Right kidney (tissue), 1 donor: Measurements from ENCODE around the gene TMEM234.

Experiments used
- DNase-seq: peaks from one replicate; pipeline ENCODE4 v3.0.0-alpha.2; 2016

Gene TMEM234

GRCh38 chr1:32200226-32201010 lies 21.7 kb downstream of the TMEM234 start, which contains the start of gene CCDC28B:
CCDC28B (plus strand) TSS chr1:32200595; CDS start chr1:32201936, 1,341 bp downstream.
- peak; percentile 82 for DNase-seq

DNA sequence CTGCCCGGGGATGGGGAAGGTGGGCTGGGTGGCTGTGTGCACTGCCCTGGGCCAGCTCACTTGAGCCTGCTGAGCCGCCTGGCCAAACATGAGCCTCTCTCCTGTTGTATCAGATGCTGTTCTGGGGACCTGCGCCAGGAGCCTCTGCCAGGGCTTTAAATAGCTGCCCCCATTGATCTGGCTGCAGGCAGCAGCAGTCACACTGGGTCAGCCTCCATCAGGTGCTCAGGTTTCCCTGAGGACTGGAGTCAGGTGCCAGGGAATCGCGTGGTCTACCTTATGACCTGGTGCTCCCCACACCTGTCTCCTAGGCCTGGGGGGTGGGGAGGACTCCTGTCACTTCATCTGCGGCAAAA lies 22.5 kb downstream of the TMEM234 start:
- no peak for DNase-seq

- DNase-seq, result no peak
These were observed 23.0 kb downstream of the TMEM234 start for GRCh38 chr1:32199043-32199716.

DNA sequence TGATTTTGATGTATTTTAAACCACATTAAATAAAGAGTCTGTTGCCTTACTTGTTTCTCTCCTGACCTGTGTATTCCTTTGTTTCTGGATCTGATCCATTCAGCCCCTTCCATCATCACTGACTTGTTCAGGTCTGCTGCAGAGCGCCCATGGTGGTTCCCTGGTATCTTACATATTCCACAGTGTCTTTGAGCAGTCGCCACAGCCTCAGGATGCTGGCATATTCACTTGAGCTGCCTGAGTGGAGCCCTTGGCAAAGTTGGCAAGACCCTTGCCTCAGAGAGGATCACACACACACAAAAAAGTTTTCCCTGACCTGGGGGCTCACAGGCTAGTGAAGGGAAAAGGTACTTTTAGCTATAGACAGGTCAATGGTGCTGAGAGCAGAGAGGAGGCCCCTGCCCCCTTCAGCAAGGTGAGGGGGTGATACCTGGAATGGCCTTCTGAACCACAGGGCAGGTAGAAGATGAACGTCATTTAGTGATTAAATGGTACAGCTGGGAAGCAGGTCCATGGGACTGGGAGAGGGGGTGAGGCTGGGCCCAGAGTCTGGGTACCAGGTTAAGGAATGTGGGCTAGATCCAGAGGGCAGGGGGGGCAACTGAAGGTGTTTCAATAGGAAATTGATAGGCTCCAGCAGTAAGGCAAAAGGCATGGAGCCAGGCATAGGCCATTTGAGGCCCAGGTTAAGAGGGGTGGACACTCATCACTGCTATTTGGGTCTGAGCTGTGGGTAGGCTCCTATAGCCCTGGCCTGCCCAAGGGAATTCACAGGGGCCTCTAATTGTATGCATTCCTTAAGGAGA lies 23.7 kb downstream of the TMEM234 start:
- no peak for DNase-seq

DNA sequence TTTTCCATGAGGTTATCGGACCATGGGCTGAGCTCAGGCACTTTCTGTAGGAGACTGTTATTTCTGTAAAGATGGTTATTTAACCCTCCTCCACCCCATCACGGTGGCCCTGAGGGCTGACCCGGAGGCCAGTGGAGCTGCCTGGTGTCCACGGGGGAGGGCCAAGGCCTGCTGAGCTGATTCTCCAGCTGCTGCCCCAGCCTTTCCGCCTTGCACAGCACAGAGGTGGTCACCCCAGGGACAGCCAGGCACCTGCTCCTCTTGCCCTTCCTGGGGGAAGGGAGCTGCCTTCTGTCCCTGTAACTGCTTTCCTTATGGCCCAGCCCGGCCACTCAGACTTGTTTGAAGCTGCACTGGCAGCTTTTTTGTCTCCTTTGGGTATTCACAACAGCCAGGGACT lies 24.3 kb downstream of the TMEM234 start:
- DNase-seq, result no peak

GRCh38 chr1:32197074-32197473 lies 25.1 kb downstream of the TMEM234 start:
- DNase-seq, result no peak

DNA sequence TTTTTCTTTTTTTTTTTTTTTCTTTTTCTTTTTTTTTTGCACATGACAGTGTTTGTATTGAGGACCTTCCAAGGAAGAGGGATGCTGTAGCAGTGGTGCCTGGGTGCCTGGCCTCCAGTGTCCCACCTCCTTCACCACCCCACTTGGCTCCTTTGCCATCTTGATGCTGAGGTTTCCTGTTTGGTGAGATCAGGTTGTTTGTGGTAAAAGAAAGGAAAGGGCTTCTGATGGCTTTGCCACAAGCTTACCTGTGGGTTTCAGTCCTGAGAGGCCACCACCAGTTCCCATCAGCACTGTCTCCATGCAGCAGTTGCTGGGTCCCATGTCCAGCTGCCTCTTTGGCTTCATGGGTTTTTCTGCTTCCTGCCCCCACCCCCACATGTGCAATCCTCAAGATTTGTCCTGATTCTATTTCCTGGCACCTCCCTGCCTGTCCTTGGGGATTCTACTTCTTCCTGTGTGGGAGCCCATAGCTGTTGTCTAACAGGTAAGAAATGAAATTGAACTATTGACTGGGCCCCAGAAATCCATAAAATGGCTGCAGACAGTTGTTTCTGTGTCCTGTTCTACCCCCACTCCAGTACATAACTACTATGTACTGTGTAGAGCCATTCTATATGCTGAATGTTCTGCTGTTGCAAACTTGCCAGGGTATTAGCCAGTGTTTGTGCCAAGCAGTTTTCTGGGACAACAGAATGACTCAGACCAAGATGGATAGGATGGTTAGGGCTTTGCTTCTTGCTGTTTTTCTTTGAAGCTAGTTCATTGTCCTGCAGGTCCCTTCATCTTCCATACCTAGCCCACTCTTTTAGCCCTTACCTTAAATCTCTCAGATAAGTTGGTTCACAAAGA lies 26.0 kb downstream of the TMEM234 start:
- DNase-seq, result no peak

DNA sequence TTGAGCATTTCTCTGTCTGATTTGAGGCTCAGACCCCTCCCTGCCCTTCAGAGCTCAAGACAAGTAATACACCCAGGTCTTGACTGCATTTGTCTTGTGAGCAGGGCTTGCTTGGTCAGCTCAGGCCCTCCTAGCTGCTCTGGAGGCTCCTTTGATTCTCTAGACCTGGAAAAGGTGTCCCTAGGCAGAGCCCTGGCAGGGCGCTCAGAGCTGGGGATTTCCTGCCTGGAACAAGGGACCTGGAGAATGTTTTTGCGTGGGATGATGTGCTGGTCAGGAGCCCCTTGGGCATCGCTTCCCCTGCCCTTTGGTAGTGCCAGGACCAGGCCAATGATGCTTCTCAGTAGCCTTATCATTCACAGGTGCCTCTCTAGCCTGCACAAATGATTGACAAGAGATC lies 26.6 kb downstream of the TMEM234 start:
- DNase-seq, result no peak

DNA sequence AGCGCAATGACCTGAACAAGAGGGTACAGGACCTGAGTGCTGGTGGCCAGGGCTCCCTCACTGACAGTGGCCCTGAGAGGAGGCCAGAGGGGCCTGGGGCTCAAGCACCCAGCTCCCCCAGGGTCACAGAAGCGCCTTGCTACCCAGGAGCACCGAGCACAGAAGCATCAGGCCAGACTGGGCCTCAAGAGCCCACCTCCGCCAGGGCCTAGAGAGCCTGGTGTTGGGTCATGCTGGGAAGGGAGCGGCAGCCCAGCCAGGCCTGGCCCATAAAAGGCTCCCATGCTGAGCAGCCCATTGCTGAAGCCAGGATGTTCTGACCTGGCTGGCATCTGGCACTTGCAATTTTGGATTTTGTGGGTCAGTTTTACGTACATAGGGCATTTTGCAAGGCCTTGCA lies 27.2 kb downstream of the TMEM234 start:
- DNase-seq, result no peak

GRCh38 chr1:32192220-32192948 lies 29.8 kb downstream of the TMEM234 start:
- no peak for DNase-seq

DNA sequence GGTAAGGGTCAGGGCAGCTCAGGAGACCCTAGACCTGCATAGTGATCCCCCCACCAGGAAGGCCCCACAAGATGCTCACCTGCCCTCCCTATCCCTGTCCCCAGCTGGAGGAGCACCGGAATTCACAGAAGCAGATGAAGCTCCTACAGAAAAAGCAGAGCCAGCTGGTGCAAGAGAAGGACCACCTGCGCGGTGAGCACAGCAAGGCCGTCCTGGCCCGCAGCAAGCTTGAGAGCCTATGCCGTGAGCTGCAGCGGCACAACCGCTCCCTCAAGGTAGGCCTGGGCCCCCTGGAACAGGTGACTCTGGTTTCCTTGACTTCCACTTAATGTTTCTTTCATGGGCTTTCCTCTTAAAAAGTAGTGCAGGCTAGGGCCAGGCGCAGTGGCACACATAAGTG lies 34.3 kb downstream of the TMEM234 start:
- DNase-seq, result no peak

DNA sequence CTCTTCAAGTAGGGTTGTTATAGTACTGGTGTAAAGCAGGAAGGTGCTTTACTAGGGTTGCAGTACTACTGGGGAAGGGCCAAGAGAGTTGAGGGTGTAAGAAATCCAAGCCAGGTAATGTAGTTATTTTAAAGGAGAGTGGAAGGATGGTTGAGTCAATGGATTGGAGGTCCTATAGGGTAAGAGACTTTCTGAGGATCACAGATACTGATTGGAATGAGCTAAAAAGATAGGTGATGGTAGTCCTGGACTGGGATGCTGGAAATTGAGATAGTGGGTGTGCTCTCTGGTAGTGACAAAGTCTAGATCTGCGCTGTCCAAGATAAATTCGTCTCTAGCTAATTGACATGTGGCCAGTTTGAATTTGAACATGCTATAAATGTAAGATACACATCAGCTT lies 35.7 kb downstream of the TMEM234 start:
- DNase-seq, result no peak

DNA sequence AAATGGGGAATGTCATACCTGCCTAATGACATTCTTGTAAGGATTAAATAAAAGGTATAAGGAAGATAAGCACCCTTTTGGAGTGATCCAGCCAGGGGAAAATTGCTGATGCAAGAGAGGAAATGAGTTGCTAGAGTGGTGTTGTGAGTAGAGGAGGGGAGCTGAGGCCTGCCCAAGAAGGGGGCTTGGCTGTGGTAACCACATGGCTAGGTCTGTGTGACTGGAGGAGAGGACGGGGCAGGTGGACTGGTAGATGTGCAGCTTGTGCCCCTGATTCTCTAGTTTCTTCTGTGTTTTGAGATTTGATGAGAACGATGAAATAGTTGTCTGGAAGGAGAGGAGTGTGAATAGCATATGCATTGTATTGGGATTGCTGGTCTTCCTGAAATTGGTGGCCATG lies 36.1 kb downstream of the TMEM234 start:
- no peak for DNase-seq

DNA sequence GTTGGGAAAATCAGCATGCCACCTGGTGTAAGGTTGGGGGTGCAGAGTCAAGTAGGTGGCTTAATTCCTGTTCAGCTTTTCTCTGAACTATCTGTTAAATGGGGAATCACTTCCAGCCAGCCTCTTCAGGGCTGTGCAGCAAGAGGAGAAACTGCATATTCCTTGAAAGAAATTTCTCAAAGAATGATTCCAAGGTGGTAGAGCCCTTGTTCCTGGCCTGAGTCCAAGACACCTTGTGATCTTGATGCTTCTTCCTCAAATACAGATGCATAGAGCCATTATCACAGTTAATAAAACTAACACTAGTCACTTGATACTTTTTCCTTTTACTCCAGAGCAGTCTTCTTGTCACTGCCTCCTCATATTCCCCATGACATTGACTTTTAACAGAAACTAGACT lies 37.5 kb downstream of the TMEM234 start:
- DNase-seq, result no peak

DNA sequence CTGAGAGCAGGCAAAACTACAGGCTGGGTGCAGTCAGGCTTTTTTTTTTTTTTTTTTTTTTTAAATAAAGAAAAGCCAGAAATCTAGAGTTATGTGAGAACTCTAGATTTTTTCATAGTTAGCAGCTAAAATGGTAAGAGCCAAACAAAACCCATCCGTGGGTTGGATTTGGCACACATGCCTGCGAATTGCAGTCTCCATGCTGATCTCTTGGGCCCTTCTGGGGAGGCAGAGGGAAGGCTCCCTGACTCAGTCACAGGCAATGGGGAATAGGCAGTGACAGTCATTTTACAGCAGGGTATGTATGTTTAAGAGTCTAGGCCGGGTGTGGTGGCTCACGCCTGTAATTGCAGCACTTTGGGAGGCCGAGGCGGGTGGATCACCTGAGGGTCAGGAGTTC lies 40.1 kb downstream of the TMEM234 start:
- no peak for DNase-seq

GRCh38 chr1:32181563-32181962 lies 40.6 kb downstream of the TMEM234 start:
- DNase-seq, result no peak

GRCh38 chr1:32181065-32181464 lies 41.1 kb downstream of the TMEM234 start:
- no peak for DNase-seq

GRCh38 chr1:32180186-32181060 lies 41.7 kb downstream of the TMEM234 start:
- peak; percentile 80 for DNase-seq

- peak; percentile 98 for DNase-seq
These were observed 42.5 kb downstream of the TMEM234 start, which contains the start of gene TXLNA for GRCh38 chr1:32179443-32180185. TXLNA (plus strand) TSS chr1:32179675; CDS start chr1:32180346, 671 bp downstream.

DNA sequence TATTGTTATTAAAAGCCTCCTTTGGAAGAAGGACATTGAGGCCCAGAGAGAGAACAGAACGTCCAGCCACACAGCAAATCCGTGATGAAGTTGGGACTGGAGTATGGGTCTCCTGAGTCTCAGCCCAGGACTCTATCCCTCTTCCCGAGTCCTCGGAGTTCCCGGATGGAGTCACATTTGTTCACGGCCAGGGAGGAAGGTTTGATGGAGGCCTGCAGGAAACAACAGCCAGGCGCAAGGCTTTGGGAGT lies 43.0 kb downstream of the TMEM234 start:
- no peak for DNase-seq
